Skeletal muscle tissue (tissue), 4 donors: Measurements from ENCODE around the gene CYP4F22. TPM values are rescaled to one million over a fixed set of nuclear protein-coding genes. Genes with fewer than 3 reads are reported as not detected.

Experiments
- H3K27ac ChIP-seq: one replicate; pipeline ENCODE4 v1.7.0; 2013; ENCODE audit warnings: mild to moderate bottlenecking, low read depth, low read length, inconsistent platforms
- H3K27me3 ChIP-seq, 3 donors: one replicate each; pipeline ENCODE4 v1.7.0; 2013; ENCODE audit warnings: low read length in 3 of 3; ENCODE audit not compliant: control insufficient read depth in 3 of 3, insufficient read depth in 3 of 3
- H3K36me3 ChIP-seq, 3 donors: one replicate each; pipeline ENCODE4 v1.7.0; 2013; ENCODE audit warnings: low read length in 3 of 3; ENCODE audit not compliant: control insufficient read depth in 3 of 3, insufficient read depth in 3 of 3
- H3K4me1 ChIP-seq, 3 donors: one replicate each; pipeline ENCODE4 v1.7.0; 2013; ENCODE audit warnings: low read length in 3 of 3, mild to moderate bottlenecking in 3 of 3; ENCODE audit not compliant: control insufficient read depth in 3 of 3, insufficient read depth in 3 of 3
- H3K4me3 ChIP-seq, 3 donors: one replicate each; pipeline ENCODE4 v1.7.0; 2013; ENCODE audit warnings: low read length in 3 of 3
- H3K9ac ChIP-seq, 3 donors: one replicate each; pipeline ENCODE4 v1.7.0; 2013; ENCODE audit warnings: low read length in 3 of 3, mild to moderate bottlenecking in 3 of 3, moderate library complexity in 2 of 3, low read depth in 1 of 3
- H3K9me3 ChIP-seq, 3 donors: one replicate each; pipeline ENCODE4 v1.7.0; 2013; ENCODE audit warnings: low read length in 3 of 3; ENCODE audit not compliant: control insufficient read depth in 3 of 3
- total RNA-seq: library from RNA; depleted of rRNA; stranded (reverse); fragments of >200 nt; gene quantifications from one replicate; pipeline ENCODE4 v1.2.3, GENCODE V29; 2014
- donor health status: Osteomylitis.

Gene CYP4F22
- total RNA-seq, 1 donor from 2014 or later, result not detected

- H3K9me3 ChIP-seq, result no peaks in the 10 kb centered on the region
- H3K27ac ChIP-seq, result no peak overlapping the region
- H3K9ac ChIP-seq, result peak overlapping the region in 1 of 3 donors; percentile 33
- H3K36me3 ChIP-seq, result no peaks in the 10 kb centered on the region
- H3K27me3 ChIP-seq, result peaks cover 27 to 37% (median 32%) of the 10 kb centered on the region in 3 donors
- H3K4me3 ChIP-seq, result peak overlapping the region; percentile 40 to 60 (median 58)
- peaks cover 4 to 12% (median 7%) of the 10 kb centered on the region in 3 donors for H3K4me1 ChIP-seq
These were observed 42.6 kb downstream of the CYP4F22 start for GRCh38 chr19:15550929-15551292.

- Histone ChIP-seq H3K36me3 (no peaks in the 10 kb centered on the region), H3K27ac (no peak overlapping the region), H3K4me3 (peak overlapping the region; percentile 40 to 60 (median 58)), H3K27me3 (peaks cover 27 to 43% (median 35%) of the 10 kb centered on the region in 3 donors), H3K9me3 (no peaks in the 10 kb centered on the region), H3K4me1 (peaks cover 10 to 17% (median 12%) of the 10 kb centered on the region in 3 donors), H3K9ac (peak overlapping the region in 1 of 3 donors; percentile 33)
These were observed 43.1 kb downstream of the CYP4F22 start for GRCh38 chr19:15551293-15552004.

GRCh38 chr19:15555021-15555420 lies 46.7 kb downstream of the CYP4F22 start:
- Histone ChIP-seq H3K9me3 (no peaks in the 10 kb centered on the region), H3K27me3 (peaks cover 23 to 45% (median 30%) of the 10 kb centered on the region in 3 donors), H3K4me3 (no peak overlapping the region), H3K36me3 (no peaks in the 10 kb centered on the region), H3K4me1 (peaks cover 12 to 20% (median 14%) of the 10 kb centered on the region in 3 donors), H3K27ac (no peak overlapping the region), H3K9ac (no peak overlapping the region)

- no peaks in the 10 kb centered on the region for H3K9me3 ChIP-seq
- H3K4me3 ChIP-seq, result peak overlapping the region; percentile 42 to 71 (median 69)
- no peak overlapping the region for H3K27ac ChIP-seq
- H3K9ac ChIP-seq, result peak overlapping the region; percentile 2 to 57 (median 40)
- H3K36me3 ChIP-seq, result no peaks in the 10 kb centered on the region
- peaks cover 21 to 39% (median 28%) of the 10 kb centered on the region in 3 donors for H3K27me3 ChIP-seq
- peaks cover 11 to 17% (median 13%) of the 10 kb centered on the region in 3 donors for H3K4me1 ChIP-seq
These were observed 47.7 kb downstream of the CYP4F22 start for GRCh38 chr19:15555759-15556633.

- Histone ChIP-seq H3K9me3 (no peaks in the 10 kb centered on the region), H3K9ac (peak overlapping the region in 1 of 3 donors; percentile 16), H3K27ac (no peak overlapping the region), H3K27me3 (peaks cover 19 to 33% (median 25%) of the 10 kb centered on the region in 3 donors), H3K4me1 (peaks cover 8 to 12% (median 11%) of the 10 kb centered on the region in 3 donors), H3K36me3 (no peaks in the 10 kb centered on the region), H3K4me3 (peak overlapping the region in 1 of 3 donors; percentile 42)
These were observed 48.4 kb downstream of the CYP4F22 start for GRCh38 chr19:15556634-15557181.

- Histone ChIP-seq H3K4me3 (no peak overlapping the region), H3K36me3 (no peaks in the 10 kb centered on the region), H3K27me3 (peaks cover 20 to 31% (median 24%) of the 10 kb centered on the region in 3 donors), H3K27ac (no peak overlapping the region), H3K9ac (no peak overlapping the region), H3K4me1 (peaks cover 8 to 12% (median 11%) of the 10 kb centered on the region in 3 donors), H3K9me3 (no peaks in the 10 kb centered on the region)
These were observed 48.9 kb downstream of the CYP4F22 start for GRCh38 chr19:15557223-15557622.

- no peaks in the 10 kb centered on the region for H3K36me3 ChIP-seq
- no peak overlapping the region for H3K27ac ChIP-seq
- H3K27me3 ChIP-seq, result peaks cover 9 to 35% (median 17%) of the 10 kb centered on the region in 3 donors
- H3K9me3 ChIP-seq, result no peaks in the 10 kb centered on the region
- H3K4me1 ChIP-seq, result no peaks in the 10 kb centered on the region
- no peak overlapping the region for H3K9ac ChIP-seq
- H3K4me3 ChIP-seq, result no peak overlapping the region
These were observed 53.8 kb downstream of the CYP4F22 start for GRCh38 chr19:15562145-15562544.

- Histone ChIP-seq H3K36me3 (no peaks in the 10 kb centered on the region), H3K9ac (no peak overlapping the region), H3K27ac (no peak overlapping the region), H3K9me3 (no peaks in the 10 kb centered on the region), H3K27me3 (peaks cover 9 to 35% (median 17%) of the 10 kb centered on the region in 3 donors), H3K4me3 (no peak overlapping the region), H3K4me1 (no peaks in the 10 kb centered on the region)
These were observed 54.5 kb downstream of the CYP4F22 start for GRCh38 chr19:15562861-15563260.

- Histone ChIP-seq H3K4me1 (no peaks in the 10 kb centered on the region), H3K27ac (no peak overlapping the region), H3K27me3 (peaks cover 9 to 37% (median 17%) of the 10 kb centered on the region in 3 donors), H3K9ac (no peak overlapping the region), H3K36me3 (no peaks in the 10 kb centered on the region), H3K4me3 (no peak overlapping the region), H3K9me3 (no peaks in the 10 kb centered on the region)
These were observed 55.0 kb downstream of the CYP4F22 start for GRCh38 chr19:15563325-15563794.
